ENCODE measurements around the gene CLEC5A. TPM values are rescaled to one million over a fixed set of nuclear protein-coding genes. Genes with fewer than 3 reads are reported as not detected.
A peak's percentile ranks its signal among the peaks of the same experiment; 100 is the strongest.

The CLEC5A gene
- total and polyA plus RNA-seq, 9 of the 15 experiments (the other 6 are each of a cell fraction or from before 2014, with no cell fraction given) = not detected

DNA sequence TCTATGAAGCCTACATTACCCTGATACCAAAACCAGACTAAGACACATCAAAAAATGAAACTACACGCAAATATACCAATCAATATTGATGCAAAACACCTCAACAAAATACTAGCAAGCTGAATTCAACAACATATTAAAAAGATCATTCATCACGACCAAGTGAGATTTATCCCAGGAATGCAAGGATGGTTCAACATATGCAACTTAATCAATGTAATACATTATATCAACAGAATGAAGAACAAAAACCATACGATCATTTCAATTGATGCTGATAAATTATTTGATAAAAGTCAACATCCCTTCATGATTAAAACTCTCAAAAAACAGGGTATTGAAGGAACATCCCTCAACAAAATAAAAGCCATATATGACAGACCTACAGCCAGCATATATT, 5.7 kb downstream of the CLEC5A start:
- intact Hi-C loops (cut with micrococcal nuclease) = no loop called here
- DNase-seq (ENCODE audit: extremely low read depth in 1 of 4, low spot score in 3 of 4) (no peak), FAIRE-seq (no peak), ATAC-seq (no peak)
- in situ Hi-C loops (cut with MboI) = no loop called here
- Histone ChIP-seq H3K27me3 (ENCODE audit: control insufficient read depth in 2 of 2, insufficient read depth in 2 of 2, low read length in 2 of 2) (no peaks in the 10 kb centered on the region), H3K9me1 (ENCODE audit: control insufficient read depth, insufficient read depth, low read length) (no peaks in the 10 kb centered on the region), H2AFZ (ENCODE audit: low read depth, low read length) (no peak overlapping the region), H3K9ac (ENCODE audit: insufficient read depth in 1 of 2, low read depth in 2 of 2, low read length in 2 of 2) (no peak overlapping the region), H3K27ac (ENCODE audit: extremely low read depth, low read depth, low read length) (no peak overlapping the region), H3K4me2 (ENCODE audit: insufficient read depth, low read length) (no peak overlapping the region), H3K4me3 (no peak overlapping the region), H3K36me3 (ENCODE audit: control insufficient read depth, insufficient read depth, low read length) (no peaks in the 10 kb centered on the region), H3K4me1 (replicated peaks in 1 of 2; ENCODE audit: control insufficient read depth in 2 of 2, insufficient read depth in 2 of 2, low read length in 2 of 2) (no peaks in the 10 kb centered on the region), H4K20me1 (replicated peaks; ENCODE audit: control insufficient read depth, insufficient read depth, low read length) (no peaks in the 10 kb centered on the region), H3K79me2 (ENCODE audit: control insufficient read depth, insufficient read depth, low read length) (no peaks in the 10 kb centered on the region), H3K9me3 (replicated peaks; ENCODE audit: control insufficient read depth, insufficient read depth, low read depth, low read length) (no peaks in the 10 kb centered on the region; the same call in 1 of the 2 replicates)
- whole genome bisulfite sequencing (ENCODE audit: insufficient coverage, low coverage, missing lambda C conversion rate) = 0% methylated on average over 3 of the region's 3 CpGs
- ChIA-PET CTCF (ENCODE audit: low intra/inter-chr PET ratio) (no interaction called here), POLR2A (no interaction called here)
- BruUV-seq (replicated peaks) = no TSS peak
- TF ChIP-seq CBX5 (IDR thresholded peaks at IDR 0.05; ENCODE audit: borderline replicate concordance, low read depth) (no peak), ZNF324 (CRISPR knock-in tag; IDR thresholded peaks at IDR 0.05) (peak; percentile 95)

GRCh38 chr7:141930211-141930610, 16.6 kb downstream of the CLEC5A start:
- Histone ChIP-seq H3K27me3 (ENCODE audit: control insufficient read depth in 2 of 2, insufficient read depth in 2 of 2, low read length in 2 of 2) (no peaks in the 10 kb centered on the region), H3K36me3 (ENCODE audit: control insufficient read depth, insufficient read depth, low read length) (no peaks in the 10 kb centered on the region), H2AFZ (ENCODE audit: low read depth, low read length) (no peak overlapping the region), H3K4me3 (no peak overlapping the region), H3K9ac (ENCODE audit: insufficient read depth in 1 of 2, low read depth in 2 of 2, low read length in 2 of 2) (no peak overlapping the region), H3K79me2 (ENCODE audit: control insufficient read depth, insufficient read depth, low read length) (no peaks in the 10 kb centered on the region), H3K27ac (ENCODE audit: extremely low read depth, low read depth, low read length) (no peak overlapping the region), H3K9me1 (ENCODE audit: control insufficient read depth, insufficient read depth, low read length) (no peaks in the 10 kb centered on the region), H3K4me2 (ENCODE audit: insufficient read depth, low read length) (no peak overlapping the region), H3K9me3 (replicated peaks; ENCODE audit: control insufficient read depth, insufficient read depth, low read depth, low read length) (no peaks in the 10 kb centered on the region), H4K20me1 (replicated peaks; ENCODE audit: control insufficient read depth, insufficient read depth, low read length) (no peaks in the 10 kb centered on the region), H3K4me1 (replicated peaks in 1 of 2; ENCODE audit: control insufficient read depth in 2 of 2, insufficient read depth in 2 of 2, low read length in 2 of 2) (no peaks in the 10 kb centered on the region)
- ATAC-seq (no peak), DNase-seq (ENCODE audit: extremely low read depth in 1 of 4, low spot score in 3 of 4) (no peak), FAIRE-seq (no peak)
- in situ Hi-C loops (cut with MboI) = no loop called here
- TF ChIP-seq RBM14 (IDR thresholded peaks at IDR 0.05; ENCODE audit: borderline replicate concordance, insufficient read depth, low read depth, low read length) (no peak), ZNF695 (CRISPR knock-in tag; IDR thresholded peaks at IDR 0.05) (no peak), USF2 (CRISPR knock-in tag; IDR thresholded peaks at IDR 0.05) (no peak), ARHGAP35 (IDR thresholded peaks at IDR 0.05; ENCODE audit: partially characterized antibody) (no peak), ZNF436 (CRISPR knock-in tag; IDR thresholded peaks at IDR 0.05) (no peak), MCM2 (IDR thresholded peaks at IDR 0.05; ENCODE audit: low read depth) (no peak), ZFP36 (IDR thresholded peaks at IDR 0.05; ENCODE audit: low read depth, low read length, partially characterized antibody) (no peak), HMG20A (CRISPR knock-in tag; conservative IDR thresholded peaks at IDR 0.05) (no peak), NFYB (IDR thresholded peaks at IDR 0.05; ENCODE audit: extremely low read depth, insufficient read length) (no peak), SMARCE1 (IDR thresholded peaks at IDR 0.05) (no peak), HDAC1 (IDR thresholded peaks at IDR 0.05) (no peak)
- intact Hi-C loops (cut with micrococcal nuclease) = no loop called here
- CTCF ChIA-PET (ENCODE audit: low intra/inter-chr PET ratio) = no interaction called here
- no TSS peak for BruUV-seq (replicated peaks)
- POLR2A ChIA-PET = no interaction called here
- 0% methylated on average over 5 of the region's 5 CpGs for WGBS (ENCODE audit: insufficient coverage, low coverage, missing lambda C conversion rate)
